Mesendoderm (in vitro differentiated cells): ENCODE data around the gene PTX4.
A peak's percentile ranks its signal among the peaks of the same experiment; 100 is the strongest.

Experiments
- DNase-seq: peaks from one replicate; pipeline ENCODE4 v3.0.0; 2013
- H2AK5ac ChIP-seq: 2 replicates; pipeline ENCODE4 v1.6.1; 2013; ENCODE audit warnings: low read length, inconsistent platforms
- H2BK120ac ChIP-seq: 2 replicates; pipeline ENCODE4 v1.6.1; 2013; ENCODE audit warnings: low read depth, mild to moderate bottlenecking, low read length, moderate library complexity, mixed read lengths
- H2BK15ac ChIP-seq: replicated peaks from 2 replicates; pipeline ENCODE4 v1.6.1; 2013; ENCODE audit warnings: low read depth, mild to moderate bottlenecking, moderate library complexity
- H2BK5ac ChIP-seq: 2 replicates; pipeline ENCODE4 v1.6.1; 2013; ENCODE audit warnings: low read length, inconsistent platforms
- H3K18ac ChIP-seq: 2 replicates; pipeline ENCODE4 v1.6.1; 2013; ENCODE audit warnings: mild to moderate bottlenecking, low read length, mixed read lengths
- H3K23ac ChIP-seq: one replicate; pipeline ENCODE4 v1.6.1; 2013; ENCODE audit warnings: low read length
- H3K27ac ChIP-seq: 2 replicates; pipeline ENCODE4 v1.5.1; 2013; ENCODE audit warnings: low read depth, mild to moderate bottlenecking, inconsistent platforms, low read length, moderate library complexity
- H3K27me3 ChIP-seq: 2 replicates; pipeline ENCODE4 v1.6.1; 2013; ENCODE audit warnings: low read length, control low read depth, mild to moderate bottlenecking, inconsistent platforms; ENCODE audit not compliant: insufficient read depth, poor library complexity
- H3K36me3 ChIP-seq: 2 replicates; pipeline ENCODE4 v1.6.1; 2013; ENCODE audit warnings: low read length, inconsistent platforms; ENCODE audit not compliant: control insufficient read depth, insufficient read depth
- H3K4ac ChIP-seq: one replicate; pipeline ENCODE4 v1.6.1; 2013; ENCODE audit warnings: low read depth, mild to moderate bottlenecking, low read length, moderate library complexity
- H3K4me1 ChIP-seq: 2 replicates; pipeline ENCODE4 v1.6.1; 2013; ENCODE audit warnings: low read depth, low read length, inconsistent platforms; ENCODE audit not compliant: control insufficient read depth
- H3K4me2 ChIP-seq: 2 replicates; pipeline ENCODE4 v1.6.1; 2013; ENCODE audit warnings: low read length
- H3K4me3 ChIP-seq: 2 replicates; pipeline ENCODE4 v1.5.1; 2013; ENCODE audit warnings: mild to moderate bottlenecking, low read length
- H3K56ac ChIP-seq: one replicate; pipeline ENCODE4 v1.6.1; 2013; ENCODE audit warnings: low read length
- H3K79me1 ChIP-seq: 2 replicates; pipeline ENCODE4 v1.6.1; 2013; ENCODE audit warnings: low read length, inconsistent platforms
- H3K79me2 ChIP-seq: 2 replicates; pipeline ENCODE4 v1.6.1; 2013; ENCODE audit warnings: mild to moderate bottlenecking, low read length; ENCODE audit not compliant: control insufficient read depth, insufficient read depth
- H3K9ac ChIP-seq: 2 replicates; pipeline ENCODE4 v1.6.1; 2013; ENCODE audit warnings: low read length, inconsistent platforms
- H4K5ac ChIP-seq: one replicate; pipeline ENCODE4 v1.6.1; 2013; ENCODE audit warnings: low read length
- H4K8ac ChIP-seq: one replicate; pipeline ENCODE4 v1.6.1; 2013; ENCODE audit warnings: low read depth, mild to moderate bottlenecking, control low read depth, low read length, moderate library complexity
- WGBS: extraction: QIAGEN DNeasy Blood & Tissue Kit; methylation state at CpG from one replicate; pipeline ENCODE4 v1.1.7; 2013; ENCODE audit warnings: low lambda C conversion rate, missing lambda C conversion rate; ENCODE audit not compliant: insufficient coverage; ENCODE audit errors: extremely low coverage; 5-methylcytosine and 5-hydroxymethylcytosine counted together

Gene PTX4

GRCh38 chr16:1492082-1492922 is 3.6 kb upstream of the PTX4 start:
- H3K27ac ChIP-seq: no peak overlapping the region
- H2BK5ac ChIP-seq: no peak overlapping the region
- H3K9ac ChIP-seq: peak overlapping the region; percentile 87
- no peaks in the 10 kb centered on the region for H3K4me1 ChIP-seq
- DNase-seq: no peak
- no peak overlapping the region for H3K23ac ChIP-seq
- no CpG with 5 or more reads among the region's 23 CpGs for WGBS
- peak overlapping the region; percentile 96 for H3K4me2 ChIP-seq
- no peak overlapping the region for H3K4me3 ChIP-seq
- H3K18ac ChIP-seq: no peak overlapping the region
- no peaks in the 10 kb centered on the region for H3K36me3 ChIP-seq
- peaks cover 9% of the 10 kb centered on the region for H3K79me2 ChIP-seq
- H3K27me3 ChIP-seq: no peaks in the 10 kb centered on the region
- H2BK120ac ChIP-seq: no peak overlapping the region
- no peak overlapping the region for H4K8ac ChIP-seq
- peak overlapping the region; percentile 18 for H3K4ac ChIP-seq
- H4K5ac ChIP-seq: no peak overlapping the region
- H2AK5ac ChIP-seq: no peak overlapping the region
- H3K56ac ChIP-seq: peak overlapping the region; percentile 92
- H3K79me1 ChIP-seq: peaks cover 5% of the 10 kb centered on the region
- no peak overlapping the region for H2BK15ac ChIP-seq

GRCh38 chr16:1491327-1491726 is 2.6 kb upstream of the PTX4 start:
- Histone ChIP-seq H2BK120ac (no peak overlapping the region), H3K4me3 (no peak overlapping the region), H2BK5ac (no peak overlapping the region), H3K36me3 (no peaks in the 10 kb centered on the region), H4K8ac (no peak overlapping the region), H3K4me2 (no peak overlapping the region), H2BK15ac (no peak overlapping the region), H3K27ac (no peak overlapping the region), H3K23ac (no peak overlapping the region), H4K5ac (no peak overlapping the region), H3K79me2 (peaks cover 9% of the 10 kb centered on the region), H3K27me3 (no peaks in the 10 kb centered on the region), H3K79me1 (peaks cover 5% of the 10 kb centered on the region), H3K18ac (no peak overlapping the region), H2AK5ac (no peak overlapping the region), H3K4ac (no peak overlapping the region), H3K56ac (no peak overlapping the region), H3K9ac (no peak overlapping the region), H3K4me1 (no peaks in the 10 kb centered on the region)
- no CpG with 5 or more reads among the region's 12 CpGs for WGBS
- DNase-seq: no peak

- Histone ChIP-seq H2BK5ac (no peak overlapping the region), H3K79me1 (no peaks in the 10 kb centered on the region), H3K23ac (no peak overlapping the region), H3K4me3 (no peak overlapping the region), H3K56ac (no peak overlapping the region), H3K27ac (no peak overlapping the region), H2AK5ac (no peak overlapping the region), H3K18ac (no peak overlapping the region), H4K5ac (no peak overlapping the region), H3K4me1 (no peaks in the 10 kb centered on the region), H2BK15ac (no peak overlapping the region), H3K9ac (no peak overlapping the region), H3K4ac (no peak overlapping the region), H3K36me3 (no peaks in the 10 kb centered on the region), H3K4me2 (no peak overlapping the region), H3K27me3 (no peaks in the 10 kb centered on the region), H4K8ac (no peak overlapping the region), H3K79me2 (peaks cover 2% of the 10 kb centered on the region), H2BK120ac (no peak overlapping the region)
- no CpG with 5 or more reads among the region's 12 CpGs for WGBS
- no peak for DNase-seq
Observed at GRCh38 chr16:1489077-1489476, 333 bp upstream of the PTX4 start.

GRCh38 chr16:1488054-1488601 is 616 bp downstream of the PTX4 start:
- no peak overlapping the region for H2AK5ac ChIP-seq
- H3K56ac ChIP-seq: no peak overlapping the region
- no peak overlapping the region for H2BK15ac ChIP-seq
- no peak overlapping the region for H3K9ac ChIP-seq
- no peaks in the 10 kb centered on the region for H3K79me2 ChIP-seq
- no peak overlapping the region for H4K8ac ChIP-seq
- no peak overlapping the region for H3K4me2 ChIP-seq
- H3K36me3 ChIP-seq: no peaks in the 10 kb centered on the region
- no peaks in the 10 kb centered on the region for H3K27me3 ChIP-seq
- no peaks in the 10 kb centered on the region for H3K4me1 ChIP-seq
- H4K5ac ChIP-seq: no peak overlapping the region
- H2BK120ac ChIP-seq: no peak overlapping the region
- H3K27ac ChIP-seq: no peak overlapping the region
- H3K18ac ChIP-seq: no peak overlapping the region
- no peak for DNase-seq
- no peak overlapping the region for H3K4me3 ChIP-seq
- H3K79me1 ChIP-seq: no peaks in the 10 kb centered on the region
- no peak overlapping the region for H2BK5ac ChIP-seq
- no CpG with 5 or more reads among the region's 24 CpGs for WGBS
- H3K4ac ChIP-seq: no peak overlapping the region
- H3K23ac ChIP-seq: no peak overlapping the region

GRCh38 chr16:1487395-1488053 is 1.2 kb downstream of the PTX4 start:
- WGBS: no CpG with 5 or more reads among the region's 39 CpGs
- no peak overlapping the region for H3K18ac ChIP-seq
- DNase-seq: no peak

More at GRCh38 chr16:1487395-1488053, 1.2 kb downstream of the PTX4 start:
- Histone ChIP-seq H3K4me1 (no peaks in the 10 kb centered on the region), H2BK15ac (no peak overlapping the region), H3K4ac (no peak overlapping the region), H3K27me3 (no peaks in the 10 kb centered on the region), H4K8ac (no peak overlapping the region), H3K79me1 (no peaks in the 10 kb centered on the region), H3K4me3 (no peak overlapping the region), H2BK120ac (no peak overlapping the region), H3K56ac (no peak overlapping the region), H4K5ac (no peak overlapping the region), H3K4me2 (no peak overlapping the region), H3K9ac (no peak overlapping the region), H3K79me2 (no peaks in the 10 kb centered on the region), H3K27ac (no peak overlapping the region), H3K36me3 (no peaks in the 10 kb centered on the region), H2AK5ac (no peak overlapping the region), H2BK5ac (no peak overlapping the region), H3K23ac (no peak overlapping the region)
